Tibial artery (tissue), 4 donors: ENCODE measurements around the gene CTNNA3.

Source experiments
- DNase-seq, 2 donors: peaks; one replicate each; pipeline ENCODE4 v3.0.0-alpha.2; 2019
- H3K27ac ChIP-seq, 2 donors: fragments of 200-600 bp; sonication (generic) in 1 of 2; 1 replicate in 1 of 2; 2 replicates in 1 of 2; pipeline ENCODE4 v1.5.1; 2018 to 2019; ENCODE audit warnings: mild to moderate bottlenecking in 1 of 2
- H3K27me3 ChIP-seq, 2 donors: fragments of 200-600 bp; sonication (generic) in 1 of 2; one replicate each; pipeline versions ENCODE4 v1.5.1 to v1.6.0; 2016 to 2019
- H3K36me3 ChIP-seq, 3 donors: fragments of 200-600 bp; sonication (generic) in 2 of 3; one replicate each; pipeline ENCODE4 v1.5.1; 2016 to 2019; ENCODE audit warnings: mild to moderate bottlenecking in 2 of 3
- H3K4me1 ChIP-seq, 4 donors: fragments of 200-600 bp; sonication (generic) in 2 of 4; 1 replicate in 3 of 4; 2 replicates in 1 of 4; pipeline ENCODE4 v1.5.1; 2016 to 2019
- H3K4me3 ChIP-seq, 2 donors: fragments of 200-600 bp; sonication (generic) in 1 of 2; 1 replicate in 1 of 2; 2 replicates in 1 of 2; pipeline ENCODE4 v1.5.1; 2018 to 2019; ENCODE audit warnings: mild to moderate bottlenecking in 2 of 2
- H3K9me3 ChIP-seq, 3 donors: fragments of 200-600 bp; sonication (generic) in 1 of 3; one replicate each; pipeline ENCODE4 v1.5.1; 2016 to 2019
- intact Hi-C: fragments of 100-400 bp; cut with DNase I; formaldehyde crosslinking; loops from one replicate; pipeline ENCODE4 v1.15.0; 2023; ENCODE audit warnings: low total_unique reads
- TF ChIP-seq, protein P1 (sequence below), 2 experiments: fragments of 200-600 bp in 1 of 2; fragments of 450-650 bp in 1 of 2; IDR thresholded peaks; one replicate each; pipeline ENCODE4 v1.5.1; 2017 to 2019; ENCODE audit warnings: antibody characterized with exemption in 2 of 2, mild to moderate bottlenecking in 1 of 2, moderate library complexity in 1 of 2

Gene CTNNA3

DNA sequence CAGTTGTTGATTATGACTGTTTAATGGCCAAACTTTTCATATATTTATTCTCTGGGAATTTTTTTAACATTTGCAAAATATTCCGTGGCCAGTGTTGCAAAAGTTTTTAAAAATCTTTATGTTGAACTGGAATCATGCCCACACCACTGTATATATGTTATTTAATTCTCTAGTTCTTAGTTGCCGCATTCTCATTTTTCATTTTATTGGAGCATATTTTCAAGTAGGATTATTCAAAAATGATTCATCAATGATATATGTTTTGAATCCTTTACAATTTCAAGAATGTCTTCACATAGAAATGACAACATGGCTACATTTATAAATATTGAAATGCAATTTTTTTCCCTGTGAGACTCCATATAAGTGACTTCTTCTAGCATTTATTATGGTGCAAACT lies 958.8 kb downstream of the CTNNA3 start:
- Histone ChIP-seq H3K27ac (no peak overlapping the region), H3K36me3 (no peaks in the 10 kb centered on the region), H3K27me3 (no peaks in the 10 kb centered on the region), H3K4me3 (no peak overlapping the region), H3K4me1 (no peaks in the 10 kb centered on the region), H3K9me3 (no peaks in the 10 kb centered on the region)
- TF ChIP-seq, protein P1, sequence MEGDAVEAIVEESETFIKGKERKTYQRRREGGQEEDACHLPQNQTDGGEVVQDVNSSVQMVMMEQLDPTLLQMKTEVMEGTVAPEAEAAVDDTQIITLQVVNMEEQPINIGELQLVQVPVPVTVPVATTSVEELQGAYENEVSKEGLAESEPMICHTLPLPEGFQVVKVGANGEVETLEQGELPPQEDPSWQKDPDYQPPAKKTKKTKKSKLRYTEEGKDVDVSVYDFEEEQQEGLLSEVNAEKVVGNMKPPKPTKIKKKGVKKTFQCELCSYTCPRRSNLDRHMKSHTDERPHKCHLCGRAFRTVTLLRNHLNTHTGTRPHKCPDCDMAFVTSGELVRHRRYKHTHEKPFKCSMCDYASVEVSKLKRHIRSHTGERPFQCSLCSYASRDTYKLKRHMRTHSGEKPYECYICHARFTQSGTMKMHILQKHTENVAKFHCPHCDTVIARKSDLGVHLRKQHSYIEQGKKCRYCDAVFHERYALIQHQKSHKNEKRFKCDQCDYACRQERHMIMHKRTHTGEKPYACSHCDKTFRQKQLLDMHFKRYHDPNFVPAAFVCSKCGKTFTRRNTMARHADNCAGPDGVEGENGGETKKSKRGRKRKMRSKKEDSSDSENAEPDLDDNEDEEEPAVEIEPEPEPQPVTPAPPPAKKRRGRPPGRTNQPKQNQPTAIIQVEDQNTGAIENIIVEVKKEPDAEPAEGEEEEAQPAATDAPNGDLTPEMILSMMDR (IDR thresholded peaks at IDR 0.05) = no peak
- DNase-seq = no peak
- intact Hi-C loops = no loop called here

DNA sequence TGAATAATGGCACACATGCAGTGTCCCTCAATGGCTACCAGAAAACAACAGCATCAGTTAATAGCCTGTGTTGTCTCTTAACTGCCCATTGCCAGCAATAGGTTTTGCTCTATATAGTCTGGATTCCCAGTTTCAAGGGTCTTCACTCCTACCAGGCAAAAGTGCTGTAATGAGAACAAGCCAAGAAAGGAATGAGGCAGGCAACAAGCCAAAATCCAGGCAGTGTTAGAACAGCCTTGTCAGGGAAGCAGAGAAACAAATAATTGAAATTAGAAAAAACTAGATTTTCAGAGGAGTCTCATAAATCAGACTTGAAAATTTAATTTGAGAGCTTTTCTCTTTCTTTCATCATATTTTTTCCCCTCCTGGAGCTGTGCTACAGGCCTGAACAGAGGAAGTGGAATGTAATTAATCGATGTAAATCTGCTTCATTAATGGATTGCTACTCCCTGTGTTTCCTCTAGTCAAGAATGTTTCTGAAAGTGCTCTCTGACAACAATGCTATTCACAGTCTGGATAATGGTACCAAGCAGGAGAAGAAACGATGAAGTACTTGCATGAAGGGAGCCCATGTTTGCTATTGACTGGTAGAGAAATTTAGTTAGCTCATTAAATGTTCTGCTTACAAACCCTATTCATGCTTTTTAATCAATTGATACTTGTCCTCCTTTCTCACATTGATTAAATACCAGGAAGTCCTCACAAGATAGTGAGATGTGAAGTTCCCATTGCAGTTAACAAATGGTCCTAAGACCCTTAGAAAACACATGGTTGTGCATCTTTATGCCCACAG lies 972.2 kb downstream of the CTNNA3 start:
- no peaks in the 10 kb centered on the region for H3K4me1 ChIP-seq
- no peak overlapping the region for H3K4me3 ChIP-seq
- H3K9me3 ChIP-seq = no peaks in the 10 kb centered on the region
- no peak for DNase-seq
- H3K36me3 ChIP-seq = no peaks in the 10 kb centered on the region
- intact Hi-C loops = no loop called here
- H3K27ac ChIP-seq = no peak overlapping the region
- H3K27me3 ChIP-seq = no peaks in the 10 kb centered on the region
- TF ChIP-seq, protein P1 (IDR thresholded peaks at IDR 0.05) = no peak

DNA sequence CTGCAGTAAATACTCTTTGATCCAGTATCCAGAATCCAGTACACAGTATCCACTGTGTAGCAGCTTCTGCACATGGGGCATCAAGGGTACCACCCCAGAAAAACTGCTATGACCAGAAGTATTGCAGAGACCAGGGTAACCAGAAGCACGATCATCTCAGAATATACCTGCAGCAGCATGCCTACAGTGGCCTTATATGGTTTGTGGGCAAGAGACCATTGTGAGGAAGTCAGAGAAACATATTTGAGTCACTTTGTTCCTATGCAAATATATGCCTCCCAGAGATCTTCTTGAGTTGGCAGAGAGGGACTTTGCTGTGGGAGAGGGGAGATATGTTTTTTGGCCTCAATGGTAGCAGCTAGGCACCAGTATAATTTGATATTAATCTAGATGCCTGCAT lies 976.5 kb downstream of the CTNNA3 start:
- Histone ChIP-seq H3K9me3 (no peaks in the 10 kb centered on the region), H3K27ac (no peak overlapping the region), H3K4me1 (no peaks in the 10 kb centered on the region), H3K4me3 (no peak overlapping the region), H3K36me3 (no peaks in the 10 kb centered on the region), H3K27me3 (no peaks in the 10 kb centered on the region)
- intact Hi-C loops = no loop called here
- no peak for DNase-seq
- TF ChIP-seq, protein P1 (IDR thresholded peaks at IDR 0.05) = no peak

DNA sequence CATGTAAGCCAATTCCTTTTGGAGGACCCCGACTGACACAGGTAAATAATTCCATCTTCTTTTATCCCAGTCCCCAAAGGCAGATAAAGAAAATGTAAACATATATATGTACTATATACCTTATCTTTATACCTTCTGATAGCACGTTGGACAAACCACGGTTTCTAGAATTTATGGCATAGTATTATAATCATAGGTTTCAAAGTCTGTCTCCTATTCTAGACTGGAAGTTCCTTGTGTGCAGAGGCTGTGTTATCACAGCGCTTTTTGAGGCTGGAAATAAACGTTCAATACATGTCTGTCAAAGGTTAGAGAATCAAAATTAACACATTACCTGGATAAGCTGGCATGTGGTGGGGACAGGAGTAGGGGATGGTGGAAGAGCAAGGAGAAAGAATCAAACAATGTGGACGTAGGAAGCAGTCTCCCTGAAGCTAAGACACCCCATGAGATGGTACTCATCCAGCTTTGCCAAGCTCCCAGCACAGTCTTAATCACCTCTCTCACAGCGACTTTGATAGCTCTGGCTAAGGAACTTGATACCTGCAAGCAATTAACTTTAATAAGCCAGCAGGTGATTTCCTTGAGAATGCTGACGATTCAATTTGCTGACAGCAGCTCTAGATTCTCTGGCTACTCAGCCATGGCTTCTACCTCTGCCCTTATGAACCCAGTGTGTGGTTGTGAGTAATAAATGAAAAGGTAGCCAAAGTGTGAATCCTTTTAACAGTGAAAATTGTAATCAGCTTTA lies 978.6 kb downstream of the CTNNA3 start:
- H3K27ac ChIP-seq = no peak overlapping the region
- H3K4me3 ChIP-seq = no peak overlapping the region
- no peaks in the 10 kb centered on the region for H3K27me3 ChIP-seq
- H3K9me3 ChIP-seq = no peaks in the 10 kb centered on the region
- TF ChIP-seq, protein P1 (IDR thresholded peaks at IDR 0.05) = no peak
- H3K36me3 ChIP-seq = no peaks in the 10 kb centered on the region
- no peaks in the 10 kb centered on the region for H3K4me1 ChIP-seq
- intact Hi-C loops = no loop called here
- no peak for DNase-seq

DNA sequence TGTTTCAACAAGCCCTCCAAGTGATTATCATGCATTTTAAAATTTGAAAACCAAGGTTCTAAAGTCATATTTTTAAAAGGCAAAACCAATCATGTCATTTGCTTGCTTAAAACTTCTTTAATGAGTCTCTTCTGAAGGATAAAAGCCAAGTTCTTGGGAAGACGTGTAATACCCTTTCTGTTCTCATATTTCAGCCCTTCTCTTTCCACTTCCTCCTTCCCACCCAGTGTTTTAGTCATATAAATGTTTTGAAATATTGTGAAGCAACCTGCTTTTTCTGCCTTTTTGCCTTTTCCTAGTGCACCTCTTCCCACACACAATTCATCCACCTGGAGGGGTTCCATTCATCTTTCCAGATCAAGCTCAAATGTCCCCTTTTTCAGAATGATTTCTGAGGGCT lies 981.3 kb downstream of the CTNNA3 start:
- Histone ChIP-seq H3K4me3 (no peak overlapping the region), H3K27ac (no peak overlapping the region), H3K9me3 (no peaks in the 10 kb centered on the region), H3K36me3 (no peaks in the 10 kb centered on the region), H3K4me1 (no peaks in the 10 kb centered on the region), H3K27me3 (no peaks in the 10 kb centered on the region)
- intact Hi-C loops = no loop called here
- TF ChIP-seq, protein P1 (IDR thresholded peaks at IDR 0.05) = no peak
- no peak for DNase-seq
